ENCODE results near the gene EPHB4.
A peak's percentile ranks its signal among the peaks of the same experiment; 100 is the strongest.

EPHB4 gene

GRCh38 chr7:100854146-100854895, 27.0 kb upstream of the EPHB4 start:
- DNase-seq (ENCODE audit: low read depth in 3 of 3), result no peak

DNA sequence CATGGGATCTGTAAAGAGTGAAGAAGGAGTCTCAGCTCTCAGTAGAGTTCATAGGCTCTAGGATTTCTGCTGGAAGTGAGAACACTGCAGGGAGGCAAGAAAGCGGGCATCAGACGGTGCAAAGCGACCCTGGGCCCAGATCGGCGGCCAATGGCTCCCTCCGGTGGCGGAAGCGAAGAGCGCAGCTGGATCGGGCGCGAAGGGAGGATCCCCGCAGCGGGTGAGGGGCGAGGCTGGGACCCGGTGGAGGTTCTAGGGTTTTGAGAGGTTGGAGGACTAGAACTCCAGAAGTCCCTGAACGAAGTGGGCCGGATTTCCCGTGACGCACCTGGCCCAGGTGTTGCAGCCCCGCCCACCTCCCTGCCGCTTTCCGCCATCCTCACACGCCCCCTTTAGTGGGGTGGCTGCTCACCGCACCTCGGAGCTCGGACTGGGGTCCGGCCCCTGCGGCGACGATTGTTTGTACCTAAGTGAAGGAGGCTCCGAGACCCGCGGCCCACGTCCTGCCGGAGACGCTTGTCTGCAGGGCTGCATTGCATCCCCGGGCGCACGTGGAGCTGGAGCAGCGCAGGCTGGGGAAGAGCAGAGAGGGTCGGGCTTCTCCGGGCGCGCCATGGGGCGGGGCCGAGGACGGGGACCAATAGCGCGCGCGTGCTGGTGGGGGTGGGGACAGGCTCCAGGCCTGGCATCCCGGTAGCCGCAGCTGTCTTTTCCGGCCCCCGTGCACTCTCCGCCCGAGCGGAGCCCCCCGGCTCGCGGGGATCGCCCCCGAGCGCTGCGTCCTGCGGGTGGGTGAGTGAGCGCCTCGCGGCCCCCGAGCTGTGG, 24.9 kb upstream of the EPHB4 start, which contains the start of gene SLC12A9:
TSS of gene SLC12A9 (plus strand) at position 666 of the 825 bp plus-strand sequence. CDS start 1,485 bp downstream, outside the sequence.
- DNase-seq (ENCODE audit: low read depth in 3 of 3), result peak; percentile 70 to 78 (median 75)

DNA sequence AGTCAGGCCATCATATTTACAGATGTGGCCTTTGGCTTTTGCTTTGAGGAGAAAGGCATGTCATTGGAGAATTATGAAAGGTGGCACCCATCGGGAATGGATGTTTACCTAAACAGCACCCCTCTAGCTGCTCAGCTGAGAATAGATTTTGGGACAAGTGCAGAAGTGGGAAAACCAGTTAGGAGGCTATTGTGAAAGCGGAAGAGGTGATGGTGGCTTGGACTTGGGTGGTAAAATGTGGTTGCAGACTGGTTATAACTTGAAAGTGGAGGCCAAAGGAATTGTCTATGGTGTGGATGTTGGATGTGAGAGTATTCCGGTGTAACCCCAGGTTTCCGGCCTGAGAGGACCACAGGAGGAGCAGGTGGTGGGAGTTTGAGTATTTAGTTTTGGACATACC, 20.0 kb upstream of the EPHB4 start:
- no peak for DNase-seq (ENCODE audit: low read depth in 3 of 3)

DNA sequence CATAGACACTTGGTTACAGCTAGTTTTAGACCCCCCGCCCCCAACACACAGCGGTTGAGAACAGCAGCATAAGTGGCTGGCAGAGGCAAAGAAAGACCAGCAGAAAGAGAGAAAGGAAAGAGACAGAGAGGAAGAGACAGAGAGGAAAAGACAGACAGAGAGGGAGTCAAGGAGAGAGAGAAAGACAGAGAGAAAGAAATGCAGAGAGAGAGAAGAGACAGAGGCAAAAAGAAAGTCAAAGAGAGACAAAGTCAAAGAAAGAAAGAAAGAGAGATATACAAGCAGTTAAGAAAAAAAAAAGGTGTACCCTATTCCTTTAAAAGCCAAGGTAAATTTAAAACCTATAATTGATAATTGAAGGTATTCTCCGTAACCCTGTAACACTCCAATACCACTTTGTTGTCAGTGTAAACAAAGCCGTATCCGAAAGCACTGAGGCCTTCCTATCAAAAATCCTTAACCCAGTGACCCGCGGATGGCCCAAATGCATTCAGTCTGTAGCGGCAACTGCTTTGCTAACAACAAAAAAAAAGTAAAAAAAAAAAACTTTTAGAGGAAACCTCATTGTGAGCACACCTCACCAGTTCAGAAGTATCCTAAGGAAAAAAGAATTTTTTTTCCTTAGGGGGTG, 13.3 kb upstream of the EPHB4 start:
- no peak for DNase-seq (ENCODE audit: low read depth in 3 of 3)

DNA sequence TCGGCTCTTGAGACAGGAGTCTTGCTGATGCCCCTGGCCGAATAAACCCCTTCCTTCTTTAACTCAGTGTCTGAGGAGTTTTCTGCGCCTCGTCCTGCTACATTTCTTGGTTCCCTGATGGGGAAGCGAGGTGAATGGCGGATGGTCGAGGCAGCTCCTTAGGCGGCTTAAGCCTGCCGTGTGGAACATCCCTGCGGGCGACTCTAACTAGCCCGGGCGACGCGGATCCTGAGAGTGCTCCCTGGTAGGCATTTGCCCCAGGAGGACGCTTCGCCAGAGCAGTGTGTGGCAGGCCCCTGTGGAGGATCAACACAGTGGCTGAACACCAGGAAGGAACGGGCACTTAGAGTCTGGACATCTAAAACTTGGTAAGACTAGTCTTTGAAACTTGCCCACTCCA, 12.0 kb upstream of the EPHB4 start:
- DNase-seq (ENCODE audit: low read depth in 3 of 3), result no peak

DNA sequence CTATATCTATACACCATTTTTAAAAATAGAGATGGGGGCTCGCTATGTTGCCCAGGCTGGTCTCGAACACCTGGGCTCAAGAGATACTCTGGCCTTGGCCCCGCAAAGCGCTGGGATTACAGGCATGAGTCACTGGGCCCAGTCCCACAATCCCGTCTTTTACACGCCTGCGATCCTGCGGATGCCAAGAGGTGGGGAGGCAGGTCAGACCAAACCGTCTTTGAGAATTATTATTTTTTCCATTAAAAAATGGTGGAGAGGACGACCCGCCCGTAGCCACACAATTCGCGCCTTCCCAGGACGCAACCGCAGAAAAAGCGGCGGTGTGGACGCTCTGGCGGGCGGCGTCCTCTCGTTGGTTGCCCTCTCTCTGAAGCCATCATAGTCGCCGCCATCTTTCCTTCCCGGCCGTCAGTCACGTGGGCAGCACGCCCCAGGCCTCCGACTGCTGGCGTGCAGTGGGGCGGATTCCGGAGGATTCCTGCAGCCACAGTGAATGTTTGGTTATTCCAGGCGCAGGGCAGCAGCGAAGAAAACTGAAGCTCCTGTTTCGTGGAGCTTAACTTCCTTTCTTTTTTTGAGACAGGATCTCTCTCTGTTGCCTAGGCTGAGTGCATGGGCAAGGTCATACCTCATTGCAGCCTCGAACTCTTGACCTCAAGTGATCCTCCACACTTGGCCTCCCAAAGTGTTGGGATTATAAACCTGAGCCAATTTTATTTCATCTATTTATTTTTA, 9.9 kb upstream of the EPHB4 start:
- peak; percentile 61 to 71 (median 64) for DNase-seq (ENCODE audit: low read depth in 3 of 3)

DNA sequence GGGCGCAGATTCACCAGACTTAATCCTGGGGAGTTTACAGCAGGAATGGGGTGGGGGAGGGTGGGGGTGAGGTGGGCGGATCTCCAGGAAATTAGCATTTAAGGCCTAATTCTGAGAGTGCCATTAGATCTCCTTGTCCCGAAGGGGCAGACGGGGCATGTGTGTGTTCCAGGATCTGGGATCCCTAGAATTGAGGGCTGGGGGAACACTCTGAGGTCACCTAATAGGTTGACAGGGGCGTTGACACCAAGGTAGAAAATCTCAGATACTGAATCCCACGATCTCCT, 9.4 kb upstream of the EPHB4 start:
- no peak for DNase-seq (ENCODE audit: low read depth in 3 of 3)

- no peak for DNase-seq (ENCODE audit: low read depth in 3 of 3)
Observed at GRCh38 chr7:100835903-100836811, 8.8 kb upstream of the EPHB4 start.

DNA sequence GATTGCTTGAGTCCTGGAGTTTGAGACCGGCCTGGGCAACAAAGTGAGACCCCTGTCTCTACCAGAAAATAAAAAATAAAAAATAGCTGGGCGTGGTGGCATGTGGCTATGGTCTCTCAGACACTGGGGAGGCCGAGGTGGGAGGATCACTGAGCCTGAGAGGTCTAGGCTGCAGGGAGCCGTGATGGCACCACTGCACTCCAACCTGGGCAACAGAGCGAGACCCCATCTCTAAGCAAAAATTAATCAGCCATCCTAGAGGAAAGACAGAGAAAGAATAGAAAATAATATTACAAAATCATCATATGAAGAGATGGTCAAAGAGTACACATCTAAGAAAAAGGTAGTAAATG, 4.9 kb upstream of the EPHB4 start:
- no peak for DNase-seq (ENCODE audit: low read depth in 3 of 3)

- no peak for DNase-seq (ENCODE audit: low read depth in 3 of 3)
Observed at GRCh38 chr7:100830396-100830795, 3.1 kb upstream of the EPHB4 start.

DNA sequence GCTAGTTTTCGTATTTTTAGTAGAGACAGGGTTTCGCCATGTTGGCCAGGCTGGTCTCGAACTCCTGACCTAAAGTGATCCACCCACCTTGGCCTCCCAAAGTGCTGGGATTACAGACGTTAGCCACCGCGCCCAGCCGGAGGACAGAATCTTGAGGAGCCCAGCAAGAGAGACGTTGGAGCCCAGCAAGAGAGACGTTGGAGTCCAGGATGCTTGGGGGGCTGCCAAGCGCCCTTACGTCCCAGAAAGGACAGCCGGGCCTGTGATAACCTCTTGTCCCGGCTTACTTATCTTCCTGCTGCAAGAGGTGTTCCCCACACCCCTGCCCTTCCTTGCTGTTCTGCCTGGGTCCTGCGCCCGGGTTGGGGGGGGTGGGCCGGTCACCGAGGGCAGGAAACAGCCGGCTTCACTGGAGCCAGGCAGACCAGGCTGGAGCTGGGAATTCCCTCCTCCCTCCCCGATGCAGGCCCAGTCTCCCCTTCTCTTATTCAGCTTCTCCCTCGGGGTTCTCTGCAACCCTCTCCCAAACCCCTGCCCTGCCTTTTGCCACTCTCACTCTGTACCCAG, 1.9 kb upstream of the EPHB4 start:
- DNase-seq (ENCODE audit: low read depth in 3 of 3), result no peak

- DNase-seq (ENCODE audit: low read depth in 3 of 3), result no peak
Observed at GRCh38 chr7:100826514-100827329, 601 bp downstream of the EPHB4 start.

- DNase-seq (ENCODE audit: low read depth in 3 of 3), result no peak
Observed at GRCh38 chr7:100825751-100826513, 1.4 kb downstream of the EPHB4 start.

DNA sequence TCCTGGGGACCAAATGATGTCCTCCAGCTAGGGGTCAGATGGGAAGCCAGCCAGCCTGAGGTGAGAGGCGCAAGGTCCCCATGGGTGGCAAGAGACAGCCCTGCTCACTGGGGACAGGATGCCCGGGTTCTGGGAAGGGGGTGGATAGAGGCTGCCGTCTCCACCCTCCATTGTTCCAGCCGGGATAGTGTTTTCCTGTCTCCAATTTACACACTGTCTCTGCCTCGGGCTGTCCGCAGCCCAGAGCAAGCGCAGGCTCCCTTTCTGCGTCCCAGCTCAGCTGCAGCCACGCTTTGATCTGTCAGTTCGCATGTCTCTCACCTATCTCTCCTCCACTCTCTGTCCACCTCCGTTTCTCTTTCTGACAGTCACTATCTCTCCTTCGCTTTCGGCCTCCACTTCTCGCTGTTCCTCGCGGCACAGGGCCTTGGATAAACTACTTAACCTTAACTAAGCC, 2.1 kb downstream of the EPHB4 start:
- no peak for DNase-seq (ENCODE audit: low read depth in 3 of 3)

GRCh38 chr7:100824499-100825214, 2.7 kb downstream of the EPHB4 start:
- no peak for DNase-seq (ENCODE audit: low read depth in 3 of 3)

GRCh38 chr7:100823534-100823933, 3.8 kb downstream of the EPHB4 start:
- no peak for DNase-seq (ENCODE audit: low read depth in 3 of 3)

- no peak for DNase-seq (ENCODE audit: low read depth in 3 of 3)
Observed at GRCh38 chr7:100823140-100823525, 4.2 kb downstream of the EPHB4 start.

Measured in stimulated activated CD4-positive, alpha-beta T cell treated with anti-CD3 and anti-CD28 coated beads, TNF-alpha, amount 100 ng/mL, for 4 hours (primary cell).